ENCODE data around the gene NDEL1.

The NDEL1 gene

DNA sequence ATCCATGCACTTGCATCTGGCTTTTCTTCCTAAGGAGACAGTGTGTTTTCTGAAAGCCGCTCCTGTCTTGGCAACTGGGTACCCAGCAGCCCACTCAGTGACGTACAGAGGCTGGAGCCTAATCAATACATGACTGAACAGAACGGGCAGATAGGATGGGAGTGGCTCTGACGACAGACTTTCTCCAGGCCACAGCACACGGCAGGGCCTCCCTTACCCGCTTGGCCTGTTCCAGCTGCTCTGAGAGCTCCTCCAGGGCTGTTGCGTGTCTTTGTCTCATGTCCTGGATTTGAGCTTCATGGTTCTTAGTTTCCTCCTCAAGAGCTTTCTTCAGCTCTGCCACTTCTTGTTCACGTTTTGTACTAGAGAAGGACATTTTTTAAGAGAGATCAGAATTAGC lies 64.9 kb downstream of the NDEL1 start:
- DNase-seq (ENCODE audit: low read depth in 1 of 2, low spot score in 1 of 2), result no peak

DNA sequence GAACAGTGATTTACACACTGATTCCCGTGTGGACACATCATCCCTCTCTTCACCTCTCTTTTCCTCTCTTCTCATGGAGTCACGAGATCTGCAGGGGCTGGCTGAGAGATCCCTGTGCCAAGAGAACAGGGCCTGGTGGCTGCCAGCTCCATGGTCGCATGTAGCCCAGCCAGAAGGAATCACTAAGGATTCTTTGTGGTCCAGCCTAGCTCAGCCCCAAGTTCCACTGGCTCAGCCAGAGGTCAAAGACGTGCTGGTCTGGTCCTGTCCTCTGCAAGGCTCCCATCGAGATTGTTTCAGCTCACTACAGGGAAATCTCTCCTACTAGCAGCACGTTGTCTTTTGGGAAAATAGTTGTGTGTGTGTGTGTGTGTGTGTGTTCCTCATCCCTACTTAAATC lies 66.4 kb downstream of the NDEL1 start:
- no peak for DNase-seq (ENCODE audit: low read depth in 1 of 2, low spot score in 1 of 2)

DNA sequence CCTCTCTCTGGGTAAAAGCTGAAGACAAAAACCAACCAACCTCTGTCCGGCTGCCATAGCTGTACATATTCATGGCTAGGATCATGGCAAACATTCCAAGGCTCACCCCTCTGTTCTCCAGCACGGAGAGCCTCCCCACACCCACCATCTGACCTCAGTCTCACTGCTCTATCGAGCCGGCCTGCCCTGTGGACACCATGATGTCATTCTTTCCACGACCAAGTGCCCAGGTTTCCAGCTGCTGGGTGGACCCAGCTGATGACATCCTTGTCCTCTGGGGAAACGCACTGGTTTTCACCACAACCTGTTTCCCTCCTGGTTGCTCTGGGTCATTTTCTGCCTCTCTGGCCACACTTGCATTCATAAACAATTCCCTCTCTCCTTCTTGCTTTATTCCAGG lies 67.7 kb downstream of the NDEL1 start:
- DNase-seq (ENCODE audit: low read depth in 1 of 2, low spot score in 1 of 2), result no peak

DNA sequence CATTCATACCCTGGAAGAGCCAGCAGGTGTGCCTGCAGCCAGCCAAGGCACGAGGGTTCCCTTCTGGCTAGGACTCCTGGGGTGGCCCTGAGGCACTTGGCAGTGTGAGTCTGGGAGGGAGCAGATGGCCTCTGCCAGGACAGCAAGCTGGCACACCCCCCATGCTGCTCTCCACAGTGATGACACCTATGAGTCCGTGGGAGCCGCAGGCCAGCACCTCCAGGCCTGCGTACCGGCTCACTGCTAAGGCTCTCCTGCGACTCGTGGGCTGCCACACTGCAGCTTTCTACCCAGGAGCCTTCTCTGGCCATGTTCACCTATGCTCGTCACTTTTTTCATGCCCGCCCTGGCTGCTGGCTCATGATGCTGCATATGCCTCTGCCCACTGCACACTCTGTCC lies 68.1 kb downstream of the NDEL1 start:
- DNase-seq (ENCODE audit: low read depth in 1 of 2, low spot score in 1 of 2), result no peak

DNA sequence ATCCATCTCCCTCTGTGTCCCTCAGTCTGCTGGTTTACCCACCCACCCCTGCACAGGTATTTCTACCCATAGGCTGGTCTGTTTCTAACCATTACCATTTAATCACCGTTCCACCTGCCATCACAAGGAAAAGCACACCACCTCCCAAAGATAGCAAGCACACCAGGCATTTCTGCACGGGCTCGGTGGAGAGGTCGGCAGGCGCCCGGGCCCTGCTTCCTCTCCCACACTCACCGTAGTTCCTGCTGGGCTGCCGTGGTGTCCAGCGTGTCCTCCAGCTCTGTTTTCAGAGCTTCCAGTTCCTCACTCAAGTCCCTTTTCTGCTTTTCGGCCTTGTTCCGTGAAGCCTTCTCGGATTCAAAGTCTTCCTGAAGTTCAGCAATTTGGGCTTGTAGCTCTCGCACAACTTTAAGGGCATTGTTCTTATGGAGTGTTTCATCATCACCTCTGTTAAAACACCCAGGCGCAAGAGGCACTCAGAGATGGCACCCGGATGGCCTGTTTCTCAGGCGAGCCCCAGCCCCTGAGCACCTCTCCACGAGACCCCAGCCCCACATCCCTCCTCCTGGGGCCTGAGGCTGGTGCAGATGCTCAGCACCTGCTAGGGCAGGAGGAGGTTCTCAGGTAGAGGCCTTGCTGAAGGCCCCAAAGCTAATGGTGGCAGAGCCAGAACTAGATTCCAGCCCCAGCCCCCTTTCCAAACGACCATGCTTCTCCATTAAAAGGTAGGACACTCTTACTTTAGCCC lies 69.0 kb downstream of the NDEL1 start:
- no peak for DNase-seq (ENCODE audit: low read depth in 1 of 2, low spot score in 1 of 2)

DNA sequence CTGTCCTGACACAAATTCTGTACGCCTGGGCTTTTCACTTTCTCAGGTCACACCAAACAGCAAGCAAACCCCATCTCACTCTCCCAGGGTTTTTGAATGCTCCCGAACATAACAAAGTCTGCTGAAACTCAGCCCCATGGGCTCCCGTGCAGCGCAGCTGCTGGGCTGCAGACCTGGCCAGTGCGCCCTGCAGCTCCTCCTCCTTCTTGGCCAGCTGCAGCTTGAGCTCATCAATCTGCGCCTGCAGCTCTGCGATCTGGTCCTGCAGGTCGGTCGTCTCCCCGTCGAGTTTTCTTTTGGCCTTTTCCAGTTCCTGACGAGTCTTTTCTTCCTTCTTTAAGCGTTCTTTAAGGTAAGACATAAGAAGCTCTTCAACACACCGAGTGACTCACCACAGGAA lies 70.5 kb downstream of the NDEL1 start:
- DNase-seq (ENCODE audit: low read depth in 1 of 2, low spot score in 1 of 2), result no peak

DNA sequence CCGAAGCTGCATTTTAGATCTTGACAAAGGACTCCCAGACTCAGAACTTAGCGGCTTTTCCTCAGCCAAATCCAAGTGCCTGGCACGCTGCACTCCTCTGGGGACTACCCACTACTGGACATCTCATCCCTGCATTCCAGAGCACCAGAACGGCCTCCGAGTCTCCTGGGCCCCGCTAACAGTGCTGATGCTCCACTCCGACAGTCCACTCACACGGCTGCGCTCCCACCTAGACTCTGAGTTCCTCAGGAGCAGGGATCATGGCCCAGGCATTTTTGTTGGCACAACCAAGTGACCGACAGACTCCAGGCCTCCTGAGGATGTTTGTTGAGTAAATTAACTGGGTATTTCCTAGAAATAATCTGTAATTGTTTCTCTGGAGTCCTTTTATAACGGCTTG lies 79.1 kb downstream of the NDEL1 start:
- no peak for DNase-seq (ENCODE audit: low read depth in 1 of 2, low spot score in 1 of 2)

All from activated CD4-positive, alpha-beta T cell treated with anti-CD3 and anti-CD28 coated beads, Interleukin-2, amount 50 U/mL, for 24 hours (primary cell).